ENCODE data around the gene DNAJC4.

- no peak for TF ChIP-seq POLR2A (IDR thresholded peaks at IDR 0.05)
- TF ChIP-seq CTCF (IDR thresholded peaks at IDR 0.05): no peak
These were observed 37.9 kb upstream of the DNAJC4 start for GRCh38 chr11:64192434-64192833.

All from thyroid gland (tissue), 4 donors.